Measurements from ENCODE around the gene GRK3. TPM values are rescaled to one million over a fixed set of nuclear protein-coding genes. Genes with fewer than 3 reads are reported as not detected.

The GRK3 gene
- total RNA-seq, 4 donors from 2014 or later: 17.2 to 45.1 (median 27.1) TPM

- DNase-seq (ENCODE audit: low spot score) (no peak), ATAC-seq (ENCODE audit: low FRiP score) (no peak)
Measured at GRCh38 chr22:25689631-25690030, 125.2 kb downstream of the GRK3 start.

DNA sequence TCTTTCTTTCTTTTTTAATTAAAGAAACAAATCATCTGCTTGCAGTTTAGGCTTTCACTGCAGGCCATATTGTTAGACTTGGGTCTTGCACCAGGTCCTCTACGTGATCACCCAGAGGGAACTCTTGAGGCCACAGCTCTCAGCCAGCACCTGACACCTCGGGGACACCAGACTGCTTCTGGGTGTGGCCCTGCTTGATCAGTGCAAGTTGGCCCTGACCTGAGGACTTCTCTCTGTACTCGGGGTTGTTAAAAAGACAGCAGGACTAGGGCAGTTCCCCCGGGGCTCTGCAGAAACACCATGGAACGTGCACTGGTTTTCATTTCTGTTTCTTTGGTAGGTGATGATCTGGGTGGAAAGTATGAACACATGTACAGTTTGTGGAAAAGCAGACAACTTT, 126.3 kb downstream of the GRK3 start:
- TF ChIP-seq CTCF (IDR thresholded peaks at IDR 0.05): no peak
- DNase-seq (ENCODE audit: low spot score) (no peak), ATAC-seq (ENCODE audit: low FRiP score) (no peak)

More at GRCh38 chr22:25689631-25690030, 125.2 kb downstream of the GRK3 start:
- TF ChIP-seq CTCF (IDR thresholded peaks at IDR 0.05): no peak

DNA sequence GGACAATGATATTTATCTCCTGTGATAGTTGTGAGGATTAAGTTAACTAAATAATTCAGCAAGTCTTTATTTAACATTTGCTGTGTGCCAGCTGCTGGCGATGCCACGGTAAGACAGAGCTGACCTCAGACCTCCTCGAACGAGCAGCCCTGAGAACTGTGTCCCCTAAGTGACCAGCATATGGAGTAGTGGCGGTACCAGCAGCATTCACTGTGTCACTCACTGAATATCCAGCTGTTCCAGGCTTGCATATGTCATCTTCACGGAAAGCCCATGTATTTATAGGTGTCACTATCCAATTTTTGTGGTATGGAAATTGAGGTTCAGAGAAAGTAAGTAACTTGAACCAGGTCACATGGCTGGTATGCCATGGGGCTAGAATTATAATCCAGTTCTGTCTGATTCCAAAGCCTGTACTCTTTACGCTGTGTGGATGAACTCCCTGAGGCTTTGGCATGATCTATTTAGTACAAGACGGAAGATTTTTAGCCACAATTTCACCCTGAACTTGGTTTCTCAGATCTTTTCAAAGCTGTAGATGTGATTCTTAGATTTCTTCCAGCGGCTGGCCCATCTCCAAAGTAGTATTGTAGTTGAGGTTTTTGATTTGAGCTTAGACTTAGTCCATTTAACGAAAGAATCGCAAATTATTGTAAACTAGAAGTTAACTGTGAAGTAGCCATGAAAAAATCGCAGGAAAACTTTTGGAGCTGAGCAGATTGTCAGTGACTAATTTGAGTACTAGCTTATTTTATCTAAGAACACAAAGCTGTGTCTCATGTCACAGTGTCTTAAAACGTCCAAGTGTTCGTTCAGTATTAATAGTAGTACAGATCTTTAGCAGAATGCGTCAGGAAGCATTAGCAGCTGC, 128.2 kb downstream of the GRK3 start:
- TF ChIP-seq CTCF (IDR thresholded peaks at IDR 0.05): no peak
- DNase-seq (ENCODE audit: low spot score) (no peak), ATAC-seq (ENCODE audit: low FRiP score) (no peak)

DNA sequence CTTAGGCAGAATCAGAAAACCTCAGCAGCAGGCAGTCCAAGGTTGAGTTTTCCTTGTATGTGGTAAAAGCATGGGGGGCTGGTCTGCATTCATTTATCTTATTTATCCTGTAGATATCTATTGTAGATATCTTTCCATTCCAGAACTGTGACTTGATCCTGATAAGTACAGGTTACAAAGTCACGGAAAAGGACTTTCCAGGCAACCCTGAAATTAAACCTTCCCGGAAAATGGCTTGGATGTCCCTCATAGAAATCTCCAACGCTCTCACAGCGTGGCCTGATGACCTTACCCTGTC, 128.7 kb downstream of the GRK3 start:
- DNase-seq (ENCODE audit: low spot score) (no peak), ATAC-seq (ENCODE audit: low FRiP score) (no peak)
- no peak for TF ChIP-seq CTCF (IDR thresholded peaks at IDR 0.05)

DNA sequence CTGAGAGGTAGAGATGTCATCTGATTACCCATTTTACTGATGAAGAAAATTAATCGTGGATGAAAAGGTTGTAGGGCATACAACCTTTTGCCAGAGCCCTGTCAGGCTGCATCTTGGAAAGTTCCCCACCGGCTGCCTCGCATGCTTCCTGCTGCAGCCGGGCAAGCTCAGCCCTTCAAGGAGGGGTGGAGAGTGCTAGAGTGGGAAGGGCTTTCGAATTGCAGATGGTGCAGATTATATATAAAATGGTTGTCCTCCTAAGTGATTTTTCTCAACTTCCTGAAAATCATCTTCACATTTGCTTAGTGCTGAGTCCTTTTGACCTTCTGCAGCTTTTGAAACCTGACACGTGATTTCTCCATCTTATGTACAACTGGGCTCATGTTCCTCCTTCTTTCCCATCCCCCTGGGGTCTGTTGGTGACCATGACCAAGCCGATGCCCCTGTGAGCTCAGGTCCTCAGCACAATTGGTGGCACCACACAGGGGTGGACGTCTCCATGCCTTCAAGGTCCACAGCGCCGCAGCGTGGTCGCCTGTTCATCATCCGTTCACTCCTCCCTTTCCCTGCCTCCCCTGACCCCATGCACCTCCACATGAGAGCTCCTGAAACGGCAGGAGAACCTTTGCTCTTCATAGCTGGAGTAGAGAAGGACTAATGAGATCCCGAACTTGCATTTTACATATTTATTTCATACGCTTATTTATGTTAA, 129.9 kb downstream of the GRK3 start:
- no peak for TF ChIP-seq CTCF (IDR thresholded peaks at IDR 0.05)
- DNase-seq (ENCODE audit: low spot score) (no peak), ATAC-seq (ENCODE audit: low FRiP score) (no peak)

DNA sequence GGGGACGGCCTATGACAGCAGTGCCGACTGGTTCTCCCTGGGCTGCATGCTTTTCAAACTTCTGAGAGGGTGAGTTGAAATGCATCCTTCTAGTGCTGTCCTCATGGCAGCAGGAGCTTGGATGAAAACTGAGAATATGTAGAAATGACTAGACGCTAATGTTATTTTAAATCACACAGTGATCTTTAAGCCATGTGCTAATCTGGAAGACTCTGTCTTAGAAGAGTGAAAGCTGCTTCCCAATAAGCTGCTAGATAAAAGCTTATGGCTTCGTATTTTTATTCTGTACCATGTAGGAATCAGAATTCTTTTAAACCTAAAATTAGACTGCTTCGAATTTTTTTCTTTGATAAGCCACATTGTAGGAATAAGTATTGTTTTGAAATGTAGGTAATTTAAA, 130.7 kb downstream of the GRK3 start:
- no peak for DNase-seq (ENCODE audit: low spot score)
- ATAC-seq (ENCODE audit: low FRiP score): no peak
- TF ChIP-seq CTCF (IDR thresholded peaks at IDR 0.05): no peak

GRCh38 chr22:25696763-25697162, 132.3 kb downstream of the GRK3 start:
- no peak for TF ChIP-seq CTCF (IDR thresholded peaks at IDR 0.05)
- no peak for ATAC-seq (ENCODE audit: low FRiP score)

More at GRCh38 chr22:25696763-25697162, 132.3 kb downstream of the GRK3 start:
- DNase-seq (ENCODE audit: low spot score): no peak

Measured in omental fat pad (tissue), 4 donors.